ENCODE measurements around the gene MC1R.

The MC1R gene

GRCh38 chr16:89900885-89901284, 17.8 kb upstream of the MC1R start:
- no peak overlapping the region for H3K4me3 ChIP-seq (ENCODE audit: low read depth, low read length)
- H3K27ac ChIP-seq = no peak overlapping the region
- H3K27me3 ChIP-seq (ENCODE audit: control insufficient read depth, insufficient read depth, low read length) = no peaks in the 10 kb centered on the region
- no peaks in the 10 kb centered on the region for H3K36me3 ChIP-seq (ENCODE audit: control insufficient read depth, insufficient read depth, low read length)
- no peak overlapping the region for H3K9ac ChIP-seq
- H3K9me3 ChIP-seq (ENCODE audit: control insufficient read depth, low read length) = no peaks in the 10 kb centered on the region
- no peak for TF ChIP-seq CTCF (IDR thresholded peaks at IDR 0.05)
- H3K4me2 ChIP-seq (ENCODE audit: low read length) = no peak overlapping the region
- H2AFZ ChIP-seq = no peak overlapping the region
- peaks cover 13% of the 10 kb centered on the region for H3K79me2 ChIP-seq
- no peaks in the 10 kb centered on the region for H3K4me1 ChIP-seq

GRCh38 chr16:89902980-89903379, 15.7 kb upstream of the MC1R start:
- Histone ChIP-seq H3K27me3 (ENCODE audit: control insufficient read depth, insufficient read depth, low read length) (no peaks in the 10 kb centered on the region), H2AFZ (no peak overlapping the region), H3K4me2 (ENCODE audit: low read length) (no peak overlapping the region), H3K9ac (no peak overlapping the region), H3K79me2 (peaks cover 12% of the 10 kb centered on the region), H3K36me3 (ENCODE audit: control insufficient read depth, insufficient read depth, low read length) (no peaks in the 10 kb centered on the region), H3K27ac (no peak overlapping the region), H3K4me3 (ENCODE audit: low read depth, low read length) (no peak overlapping the region), H3K9me3 (ENCODE audit: control insufficient read depth, low read length) (no peaks in the 10 kb centered on the region), H3K4me1 (no peaks in the 10 kb centered on the region)
- TF ChIP-seq CTCF (IDR thresholded peaks at IDR 0.05) = no peak

- no peaks in the 10 kb centered on the region for H3K36me3 ChIP-seq (ENCODE audit: control insufficient read depth, insufficient read depth, low read length)
- H3K4me3 ChIP-seq (ENCODE audit: low read depth, low read length) = no peak overlapping the region
- H3K9me3 ChIP-seq (ENCODE audit: control insufficient read depth, low read length) = no peaks in the 10 kb centered on the region
- H3K27me3 ChIP-seq (ENCODE audit: control insufficient read depth, insufficient read depth, low read length) = no peaks in the 10 kb centered on the region
- H2AFZ ChIP-seq = no peak overlapping the region
- H3K9ac ChIP-seq = no peak overlapping the region
- peaks cover 7% of the 10 kb centered on the region for H3K79me2 ChIP-seq
- no peak overlapping the region for H3K4me2 ChIP-seq (ENCODE audit: low read length)
- no peaks in the 10 kb centered on the region for H3K4me1 ChIP-seq
- H3K27ac ChIP-seq = no peak overlapping the region
- no peak for TF ChIP-seq CTCF (IDR thresholded peaks at IDR 0.05)
These were observed 14.7 kb upstream of the MC1R start for GRCh38 chr16:89903908-89904515.

- Histone ChIP-seq H3K27me3 (ENCODE audit: control insufficient read depth, insufficient read depth, low read length) (no peaks in the 10 kb centered on the region), H3K79me2 (peaks cover 5% of the 10 kb centered on the region), H3K9ac (no peak overlapping the region), H3K36me3 (ENCODE audit: control insufficient read depth, insufficient read depth, low read length) (no peaks in the 10 kb centered on the region), H3K4me1 (no peaks in the 10 kb centered on the region), H3K9me3 (ENCODE audit: control insufficient read depth, low read length) (no peaks in the 10 kb centered on the region), H3K4me2 (ENCODE audit: low read length) (no peak overlapping the region), H3K4me3 (ENCODE audit: low read depth, low read length) (no peak overlapping the region), H3K27ac (no peak overlapping the region), H2AFZ (no peak overlapping the region)
- no peak for TF ChIP-seq CTCF (IDR thresholded peaks at IDR 0.05)
These were observed 13.8 kb upstream of the MC1R start for GRCh38 chr16:89904606-89905510.
